HG02798 (cell line): ENCODE data around the gene SNRNP27.

ENCODE experiments used
- ATAC-seq: cut with Tn5 transposase; IDR thresholded peaks from one replicate; pipeline ENCODE4 v1.9.1; 2021; ENCODE audit warnings: mild to moderate bottlenecking; ENCODE audit not compliant: unreplicated experiment, poor library complexity

SNRNP27 gene

DNA sequence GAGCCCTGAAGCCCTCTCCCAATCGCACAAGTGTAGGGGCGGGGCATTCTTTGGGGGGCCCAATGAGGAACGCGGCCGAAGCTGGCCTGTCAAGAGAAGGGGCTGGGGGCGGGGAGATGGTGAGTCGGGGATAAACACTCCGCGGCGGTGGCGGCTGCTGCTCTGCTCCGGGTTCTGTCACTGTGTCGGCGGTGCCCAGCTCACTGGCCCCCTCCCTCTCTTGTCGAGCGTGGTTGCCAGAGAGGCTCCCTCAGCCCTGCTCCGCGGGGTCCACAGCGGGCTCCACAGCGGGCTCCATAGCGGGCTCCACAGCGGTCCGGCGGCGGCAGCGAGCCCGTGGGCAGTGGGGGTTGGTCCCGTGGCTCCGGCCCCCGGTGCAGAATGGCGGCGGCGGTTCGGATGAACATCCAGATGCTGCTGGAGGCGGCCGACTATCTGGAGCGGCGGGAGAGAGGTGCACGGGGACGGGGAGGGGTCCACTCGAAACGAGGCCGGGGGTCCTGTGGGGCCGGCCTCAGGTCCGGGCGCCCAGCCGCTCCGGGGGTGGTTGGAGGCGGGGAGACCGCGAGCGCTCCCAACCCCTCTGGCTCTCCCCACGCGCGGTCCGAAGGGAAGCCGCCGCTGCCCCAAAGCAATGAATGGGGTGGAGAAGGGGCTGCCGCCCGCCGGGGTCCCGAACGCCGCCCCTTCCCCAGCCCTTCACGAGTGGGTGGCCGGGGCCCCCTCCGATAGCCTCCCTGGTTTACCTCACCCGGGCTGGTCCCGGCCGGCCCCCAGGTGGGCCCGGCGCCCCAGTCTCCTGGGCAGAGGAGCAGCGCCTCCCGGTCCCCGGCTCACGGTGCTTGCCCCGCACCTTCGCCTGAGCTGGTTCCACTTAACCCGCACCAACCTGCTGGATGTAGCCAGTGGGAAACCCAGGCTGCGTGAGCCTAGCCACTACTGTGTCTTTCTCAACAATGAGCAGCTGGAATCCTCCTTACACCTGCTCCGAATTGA lies 21.5 kb downstream of the SNRNP27 start, which contains the start of gene MXD1:
Gene MXD1 (plus strand): TSS at position 160 of the 996 bp plus-strand sequence. CDS start 222 bp downstream, at position 382.
- ATAC-seq: peak; percentile 0

DNA sequence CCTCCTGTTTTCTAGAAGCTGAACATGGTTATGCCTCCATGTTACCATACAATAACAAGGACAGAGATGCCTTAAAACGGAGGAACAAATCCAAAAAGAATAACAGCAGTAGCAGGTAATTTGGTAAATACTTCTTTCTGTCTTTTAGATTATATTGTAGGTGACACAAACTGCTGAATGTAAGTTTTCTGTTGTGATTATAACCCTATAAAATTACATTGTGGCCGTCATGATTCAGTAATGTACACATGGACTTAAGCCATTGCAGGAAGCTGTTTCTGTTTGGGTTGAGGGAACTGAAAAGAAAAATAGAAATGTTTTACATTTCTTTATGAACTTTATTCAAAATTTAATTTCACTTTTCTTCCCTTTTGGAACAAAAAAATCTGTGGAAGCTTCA lies 22.4 kb downstream of the SNRNP27 start:
- no peak for ATAC-seq

DNA sequence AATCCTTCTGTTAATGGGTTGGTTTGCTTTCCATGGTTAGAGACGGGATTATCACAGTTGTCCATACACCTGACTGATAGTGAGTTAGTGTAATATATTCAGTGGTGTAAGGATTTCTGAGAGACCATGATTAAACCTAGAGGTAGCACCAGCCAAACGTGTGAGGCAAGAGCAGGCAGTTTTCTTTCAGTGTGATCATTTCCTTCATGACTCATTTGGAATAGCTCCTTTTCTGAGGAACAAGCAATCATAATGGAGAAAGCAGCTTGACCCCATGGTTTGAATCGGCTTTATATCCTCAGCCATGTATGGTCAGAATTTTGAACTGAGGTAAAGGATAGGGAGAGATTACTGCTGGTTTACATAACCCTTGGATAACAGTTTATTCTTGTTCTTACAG lies 24.1 kb downstream of the SNRNP27 start:
- no peak for ATAC-seq

DNA sequence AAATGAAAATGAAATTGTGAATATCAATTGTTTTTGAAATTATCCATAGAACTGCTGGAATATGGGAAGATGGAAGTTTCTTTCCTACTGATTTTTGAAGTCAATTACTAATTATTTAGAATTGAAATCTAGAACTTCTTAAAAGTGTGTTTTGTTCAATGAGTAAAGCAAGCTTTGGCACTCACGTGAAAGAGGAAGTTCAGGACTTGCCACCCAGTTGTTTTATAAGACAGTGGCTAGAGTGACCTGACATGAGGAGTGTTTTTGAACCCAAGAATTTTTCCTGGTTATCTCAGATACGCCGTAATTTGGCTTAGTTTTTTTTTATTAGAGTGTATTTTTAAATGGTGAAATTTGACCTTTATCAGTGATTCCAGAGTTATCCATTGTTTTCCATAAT lies 24.6 kb downstream of the SNRNP27 start:
- ATAC-seq: no peak

DNA sequence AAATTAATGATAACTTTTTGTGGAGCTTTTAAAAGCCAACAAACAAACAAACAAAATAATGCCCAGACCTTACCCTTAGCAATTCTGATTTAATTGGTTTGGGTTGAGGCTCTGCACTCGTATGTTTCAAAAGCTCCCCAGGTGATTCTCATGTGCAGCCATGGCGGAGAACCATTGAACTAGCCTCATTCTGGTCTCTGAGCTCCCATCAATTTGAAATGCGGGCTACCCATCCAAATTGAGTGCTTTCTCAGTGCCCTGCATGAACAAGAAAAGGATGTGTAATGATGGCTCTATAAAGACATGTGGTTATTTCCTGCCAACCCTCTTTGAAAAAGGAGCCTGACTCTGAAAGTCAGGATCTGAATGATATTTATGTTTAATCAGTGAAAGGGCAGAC lies 29.4 kb downstream of the SNRNP27 start:
- no peak for ATAC-seq

DNA sequence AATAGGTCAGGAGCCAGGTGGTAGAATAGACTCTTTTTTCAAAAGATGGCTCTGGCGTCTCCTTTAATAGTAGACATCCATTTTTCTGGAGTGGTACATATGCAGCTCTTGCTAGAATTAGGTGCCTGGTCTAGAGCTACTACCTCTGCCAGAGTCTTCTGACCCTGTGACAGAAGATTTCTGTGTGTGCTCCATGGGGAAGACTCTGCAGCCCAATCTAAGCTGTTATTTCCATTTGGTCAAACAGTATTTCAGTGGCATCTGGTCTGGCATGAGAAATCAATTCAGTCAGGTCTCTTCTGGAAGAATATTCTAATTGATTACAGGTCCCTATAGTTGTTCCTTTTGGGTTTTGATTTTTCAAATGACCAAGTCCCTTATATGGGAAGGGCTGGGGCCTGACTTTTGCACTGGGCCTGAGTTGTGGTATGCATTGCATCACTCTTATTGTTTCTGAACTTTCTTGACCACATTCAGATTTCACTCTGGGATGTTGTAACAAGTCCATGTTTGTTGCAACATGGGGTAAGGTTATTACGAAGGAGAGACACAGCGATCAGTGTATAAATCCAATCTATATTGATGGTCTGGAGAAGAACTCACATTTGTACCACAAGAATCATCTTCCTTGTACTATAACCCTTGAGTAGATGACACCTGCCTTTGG lies 33.2 kb downstream of the SNRNP27 start:
- ATAC-seq: no peak

DNA sequence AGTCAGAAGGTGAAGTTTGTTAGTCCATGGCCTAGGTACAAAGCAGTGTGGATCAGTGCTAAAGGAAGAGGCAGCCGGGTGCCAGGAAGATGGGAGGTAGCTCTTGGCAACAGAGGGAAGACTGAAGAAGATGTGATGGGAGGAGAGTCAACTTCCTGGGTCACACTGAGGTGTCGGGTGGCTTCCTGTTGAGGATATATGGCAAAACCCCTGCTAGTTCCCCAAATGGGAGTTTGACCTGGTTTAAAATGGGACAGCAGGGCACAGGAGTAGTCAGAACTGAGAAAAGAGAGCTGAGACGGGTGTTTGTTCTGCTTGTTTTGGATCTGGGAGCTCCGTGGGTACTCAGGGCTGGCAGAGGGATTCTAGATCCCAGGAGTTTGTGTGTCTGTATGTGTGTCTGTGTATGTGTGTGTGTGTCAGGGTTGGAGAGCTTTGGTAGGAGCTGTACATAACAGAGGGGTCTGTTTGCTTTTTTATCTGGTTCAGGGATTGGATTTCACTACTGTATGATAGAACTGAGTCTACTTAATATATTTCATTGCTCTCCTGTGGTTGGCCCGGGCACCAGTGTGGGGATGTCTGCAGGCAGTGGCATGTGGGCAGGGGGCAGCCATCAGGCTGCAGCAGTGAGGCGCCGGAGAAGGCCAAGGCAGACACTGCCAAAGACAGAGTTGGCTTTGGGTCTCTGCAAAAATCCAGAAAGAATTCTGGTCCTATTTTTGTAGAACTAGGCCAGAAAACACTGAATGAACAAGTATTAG lies 38.3 kb downstream of the SNRNP27 start:
- ATAC-seq: no peak

DNA sequence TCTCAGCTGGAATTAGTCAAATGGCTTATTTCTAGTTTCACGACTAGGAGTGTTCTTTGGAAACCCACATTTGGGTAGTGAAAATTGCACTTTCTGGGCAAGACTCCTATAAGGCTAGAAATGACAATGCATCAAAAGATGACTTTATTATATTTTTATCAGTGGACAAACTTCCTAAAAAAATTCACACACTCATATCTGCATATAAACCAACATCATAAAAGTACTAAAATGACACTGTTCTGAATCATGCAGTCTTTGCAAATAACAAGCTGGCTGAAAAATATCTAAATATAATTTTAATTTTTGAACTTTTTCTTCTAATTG lies 38.8 kb downstream of the SNRNP27 start:
- ATAC-seq: no peak

DNA sequence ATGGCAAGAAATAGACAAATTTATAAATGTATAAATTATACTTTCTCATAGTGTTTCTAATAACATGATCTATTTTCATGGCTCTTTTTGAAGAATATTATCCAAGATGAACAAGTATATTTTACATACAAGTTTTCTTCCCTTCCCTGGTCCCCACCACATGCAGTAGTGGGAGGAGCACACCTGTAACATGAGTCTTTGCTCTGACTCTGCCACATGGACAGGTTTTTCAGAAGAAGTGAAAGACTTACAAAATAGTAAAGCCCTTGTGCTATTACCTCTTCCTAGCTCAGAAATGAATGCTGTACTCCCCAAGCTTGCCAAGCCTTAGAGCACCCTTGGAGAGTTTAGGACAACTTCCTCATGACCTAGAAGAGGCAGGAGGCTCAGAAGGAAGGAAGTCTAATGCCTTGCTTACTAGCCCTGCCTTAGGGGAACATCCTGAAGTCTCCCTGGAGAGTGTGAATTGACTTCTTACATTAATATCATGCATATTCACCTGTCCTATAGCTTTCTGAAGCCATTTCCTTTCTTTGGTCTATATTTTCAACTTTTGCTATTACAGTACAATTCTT lies 39.6 kb downstream of the SNRNP27 start:
- ATAC-seq: no peak

DNA sequence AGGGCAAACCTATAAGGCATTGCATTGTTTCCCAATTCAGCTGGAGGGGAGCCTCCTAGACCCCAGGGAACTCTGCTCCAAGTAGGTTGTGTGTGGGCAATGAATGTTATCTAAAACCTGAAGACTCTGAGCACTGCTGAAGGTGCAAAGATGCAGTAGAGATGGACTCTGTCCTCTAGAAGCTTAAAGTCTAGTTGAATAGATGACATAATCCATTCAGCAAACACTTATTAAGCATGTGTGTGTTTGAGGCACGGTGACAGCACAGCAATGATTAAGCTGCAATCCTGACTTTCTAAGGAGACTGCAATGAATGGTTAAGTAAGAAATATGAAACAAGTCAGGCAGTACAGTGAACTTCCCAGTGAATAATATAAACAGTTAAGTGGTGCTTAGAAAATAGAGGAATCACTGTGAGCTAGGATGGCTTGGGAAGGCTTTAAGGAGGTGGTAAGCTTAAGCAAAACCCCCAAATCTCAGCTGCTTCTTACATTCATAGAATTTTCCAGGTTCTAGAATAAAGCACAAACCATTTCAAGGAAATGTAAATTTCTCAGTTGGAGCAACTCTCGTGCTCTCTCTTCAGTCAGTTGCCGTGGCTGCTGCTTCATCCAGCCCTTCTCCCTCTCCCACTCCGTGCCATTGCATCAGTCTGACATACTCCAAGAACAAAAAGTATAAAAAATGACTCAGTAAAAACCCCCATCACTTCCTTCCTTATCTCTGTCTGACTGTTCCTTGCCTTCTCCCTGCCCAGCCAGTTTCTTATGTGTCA lies 40.3 kb downstream of the SNRNP27 start:
- no peak for ATAC-seq

DNA sequence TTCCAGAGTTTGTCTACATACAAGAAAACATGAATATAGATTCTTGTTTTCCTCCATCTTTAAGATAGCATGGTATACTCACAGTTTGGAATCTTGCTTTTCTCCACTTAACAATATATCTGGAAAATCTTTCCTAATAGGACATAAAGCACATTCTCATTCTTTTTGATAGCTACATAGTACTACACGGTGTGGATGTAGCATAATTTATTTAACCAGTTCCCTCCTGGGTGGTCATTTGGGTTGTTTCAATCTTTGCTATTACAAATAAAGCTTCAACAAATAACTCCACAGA lies 40.8 kb downstream of the SNRNP27 start:
- no peak for ATAC-seq

DNA sequence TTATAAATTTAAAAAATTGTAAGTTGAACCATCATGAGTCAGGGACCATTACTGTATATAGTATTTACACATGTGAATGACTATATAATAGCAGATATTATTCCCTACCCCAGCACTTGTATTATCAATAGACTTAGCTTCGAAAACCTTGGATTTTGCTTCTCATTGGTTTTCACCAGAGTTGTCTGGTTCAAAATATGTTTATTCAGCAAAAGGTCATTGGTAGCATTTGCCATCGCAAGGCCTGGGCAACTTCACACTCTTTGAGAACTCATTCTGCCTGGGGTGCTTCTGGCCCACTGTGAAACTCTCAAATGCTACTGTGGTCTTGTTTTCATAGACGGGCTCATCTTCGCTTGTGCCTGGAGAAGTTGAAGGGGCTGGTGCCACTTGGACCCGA lies 41.3 kb downstream of the SNRNP27 start:
- ATAC-seq: no peak

DNA sequence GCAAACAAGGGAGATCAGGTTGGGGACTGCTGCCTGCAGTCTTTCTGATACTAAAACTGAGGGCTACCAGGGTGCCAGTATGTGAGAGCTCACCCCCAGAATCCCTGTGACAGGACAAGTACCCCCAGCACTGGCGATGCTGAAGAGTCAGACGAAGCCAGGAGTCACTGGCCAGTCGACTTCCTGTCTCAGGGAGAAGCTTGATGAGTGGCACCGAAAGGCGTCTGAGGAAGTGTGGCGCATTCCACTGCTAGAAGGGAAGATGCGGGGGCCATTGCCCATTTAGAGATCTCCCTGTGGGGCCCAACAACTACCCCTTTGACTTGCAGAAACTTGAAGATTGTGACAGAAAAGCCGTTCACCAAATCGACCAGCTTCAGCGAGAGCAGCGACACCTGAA lies 43.1 kb downstream of the SNRNP27 start:
- ATAC-seq: no peak

DNA sequence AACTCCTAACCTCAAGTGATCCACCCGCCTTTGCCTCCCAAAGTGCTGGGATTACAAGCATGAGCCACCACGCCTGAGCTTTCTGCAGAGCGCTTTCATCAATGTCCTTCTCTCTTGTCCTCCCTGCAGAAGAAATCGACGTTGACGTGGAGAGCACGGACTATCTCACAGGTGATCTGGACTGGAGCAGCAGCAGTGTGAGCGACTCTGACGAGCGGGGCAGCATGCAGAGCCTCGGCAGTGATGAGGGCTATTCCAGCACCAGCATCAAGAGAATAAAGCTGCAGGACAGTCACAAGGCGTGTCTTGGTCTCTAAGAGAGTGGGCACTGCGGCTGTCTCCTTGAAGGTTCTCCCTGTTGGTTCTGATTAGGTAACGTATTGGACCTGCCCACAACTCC lies 44.2 kb downstream of the SNRNP27 start:
- ATAC-seq: no peak

DNA sequence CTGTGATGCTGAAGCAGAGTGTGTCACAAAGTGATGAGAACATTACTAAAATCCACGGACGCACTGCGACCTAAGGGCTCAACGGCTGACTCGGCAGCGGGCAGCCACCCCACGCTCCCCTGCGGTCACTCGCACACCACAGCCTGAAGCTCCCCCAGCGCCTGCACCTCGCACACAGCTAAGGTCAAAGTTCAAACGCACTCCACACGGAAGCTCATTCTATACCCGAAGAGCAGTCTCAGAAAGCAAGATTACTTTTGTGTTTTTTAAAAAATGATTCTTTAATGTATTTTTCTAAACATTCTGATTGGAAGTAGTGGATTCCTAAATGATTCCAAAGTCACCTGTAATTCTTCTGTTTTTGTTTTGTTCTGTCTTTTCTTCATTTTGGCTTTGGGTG lies 46.0 kb downstream of the SNRNP27 start:
- ATAC-seq: no peak

DNA sequence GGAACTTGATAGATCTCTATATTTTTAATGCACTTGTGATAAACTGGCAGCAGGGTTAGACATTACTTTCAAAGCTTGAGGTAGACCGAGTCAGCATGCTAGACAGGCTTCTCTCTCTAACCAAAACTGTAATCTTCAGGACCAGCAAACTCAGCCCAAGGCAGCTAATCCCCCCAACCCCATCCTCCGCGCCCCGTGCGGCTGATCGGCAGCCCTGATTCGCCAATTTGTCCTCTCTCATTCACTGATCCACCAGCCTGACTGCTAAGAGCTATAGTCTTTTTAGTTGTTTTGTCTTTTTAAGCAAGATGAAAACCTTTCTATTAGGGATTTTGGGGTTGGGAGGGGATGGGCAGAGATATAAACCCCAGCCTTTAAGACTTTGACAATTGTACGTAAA lies 46.9 kb downstream of the SNRNP27 start:
- no peak for ATAC-seq

DNA sequence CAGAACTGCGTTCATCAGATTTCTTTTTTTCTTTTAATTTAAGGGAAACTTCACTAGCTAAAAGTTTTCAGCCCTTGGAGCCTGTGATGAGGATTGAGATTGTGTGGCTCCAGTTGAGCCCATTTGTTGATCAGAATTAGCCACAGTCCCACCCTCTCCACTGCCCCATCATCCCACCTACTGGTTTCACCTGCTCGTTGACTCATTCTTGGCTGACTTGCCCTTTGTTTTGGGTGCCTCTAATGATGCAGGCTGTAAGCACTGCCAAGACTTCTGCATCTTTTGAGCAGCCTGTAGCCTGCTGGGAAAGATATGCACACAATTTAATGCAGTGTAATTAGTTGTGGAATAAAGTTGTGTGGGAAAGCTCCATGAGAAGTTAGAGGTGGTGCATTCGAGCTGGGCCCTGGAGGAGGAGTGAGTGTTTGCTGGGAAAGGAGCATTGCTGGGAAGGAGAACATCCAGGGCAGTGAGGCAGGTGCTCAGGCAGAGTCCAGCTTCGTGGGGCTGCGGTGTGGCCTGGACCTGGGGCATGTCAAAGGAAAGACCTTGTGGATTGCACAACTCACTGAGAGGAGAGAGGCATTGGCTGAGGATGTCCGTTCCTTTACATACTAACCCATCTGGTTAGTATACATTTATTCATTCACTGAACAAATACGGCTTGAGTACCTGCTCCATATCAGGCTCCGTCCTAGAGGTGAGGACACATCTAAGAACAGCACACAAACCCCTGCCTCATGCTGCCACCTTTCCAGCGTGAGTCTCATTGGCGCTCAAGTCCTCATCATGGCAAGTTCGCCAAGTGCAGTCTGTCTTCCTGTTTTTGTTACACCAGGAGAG lies 49.5 kb downstream of the SNRNP27 start:
- no peak for ATAC-seq

DNA sequence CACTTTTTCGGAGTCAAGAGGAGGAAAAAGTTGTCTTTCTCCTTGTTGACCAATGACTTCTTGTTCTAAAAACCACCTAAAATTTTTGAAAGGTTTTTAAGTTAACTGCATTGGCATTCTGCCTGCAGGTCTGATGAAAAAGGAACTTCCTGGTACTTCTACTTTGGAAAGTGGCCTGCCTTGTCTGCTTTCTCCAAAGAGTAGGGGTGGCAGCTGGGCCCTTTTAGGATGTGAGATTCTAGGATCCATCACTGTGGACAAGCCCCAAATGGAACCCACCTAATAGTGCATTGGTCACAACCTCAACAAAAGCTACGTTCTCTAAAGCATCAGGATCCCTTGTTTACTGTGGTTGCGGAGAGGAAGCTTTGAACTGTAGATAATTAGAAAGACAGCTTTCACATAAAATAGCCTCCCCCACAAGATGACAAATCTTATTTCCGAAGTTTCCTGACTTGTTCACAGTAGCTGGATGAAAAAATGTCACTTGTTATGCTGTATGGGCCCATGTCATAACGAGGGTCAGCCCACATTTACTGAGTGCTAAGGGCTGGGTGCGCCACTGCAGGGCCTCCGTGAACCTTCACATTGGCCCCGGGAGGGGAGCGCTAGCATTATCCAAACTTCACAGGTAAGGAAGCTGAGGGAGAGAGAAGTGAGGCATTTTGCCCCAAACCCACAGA lies 50.2 kb downstream of the SNRNP27 start:
- no peak for ATAC-seq

DNA sequence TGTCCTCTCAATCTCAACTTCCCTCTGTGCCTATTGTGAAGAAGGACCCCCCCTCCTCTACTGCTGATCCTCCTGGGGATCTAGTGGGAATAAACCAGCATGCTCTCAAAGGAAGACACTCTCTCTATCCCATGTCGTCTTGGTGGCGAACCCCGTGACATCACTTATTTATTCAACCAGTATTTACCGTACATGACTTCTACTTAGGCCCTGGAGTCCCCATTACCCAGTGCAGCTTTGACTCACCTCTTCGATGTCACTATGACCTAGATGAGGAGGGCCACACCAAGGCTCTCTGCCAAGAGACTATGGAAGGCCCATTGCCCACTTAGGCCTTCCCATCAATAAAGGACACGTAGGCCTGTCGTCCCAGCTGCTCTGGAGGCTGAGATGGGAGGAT lies 51.0 kb downstream of the SNRNP27 start:
- ATAC-seq: no peak
